GM21576 (cell line): Measurements from ENCODE around the gene SPINT4.
"Not testable (repeated sequence)": the region's sequence is repeated elsewhere in the genome, so short reads cannot be mapped to it uniquely, and the experiment has no call there.

Source experiments
- ATAC-seq: cut with Tn5 transposase; IDR thresholded peaks from one replicate; pipeline ENCODE4 v1.9.1; 2021; ENCODE audit warnings: mild to moderate bottlenecking, moderate library complexity; ENCODE audit not compliant: unreplicated experiment

Gene SPINT4

DNA sequence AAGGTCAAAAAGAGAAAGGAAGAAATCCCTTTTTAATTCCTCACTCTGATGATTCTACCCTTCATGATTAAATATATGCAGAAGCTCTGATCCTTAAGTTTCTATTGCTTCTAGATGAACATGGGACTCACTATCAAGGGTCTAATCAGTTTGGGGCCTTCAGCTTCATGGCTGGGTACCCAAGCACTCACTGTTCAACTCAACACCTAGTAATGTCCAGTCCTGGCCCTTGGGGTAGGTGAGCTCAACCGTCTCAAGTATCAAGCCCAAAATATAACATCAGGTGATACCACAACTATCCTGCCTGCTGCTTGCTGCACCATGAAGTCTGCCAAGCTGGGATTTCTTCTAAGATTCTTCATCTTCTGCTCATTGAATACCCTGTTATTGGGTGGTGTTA lies at the start of gene SPINT4:
Gene SPINT4, plus strand, starts transcription at position 301 of the 400 bp plus-strand sequence. Its CDS starts 21 bp downstream, at position 322.
- ATAC-seq = no peak

GRCh38 chr20:45672765-45673164 lies 49.4 kb upstream of the SPINT4 start:
- no peak for ATAC-seq

- no peak for ATAC-seq
Measured at GRCh38 chr20:45679650-45680049, 42.5 kb upstream of the SPINT4 start.

GRCh38 chr20:45685896-45686295 lies 36.3 kb upstream of the SPINT4 start:
- ATAC-seq = no peak

GRCh38 chr20:45693346-45693745 lies 28.8 kb upstream of the SPINT4 start:
- ATAC-seq = not testable (repeated sequence)

- ATAC-seq = no peak
Measured at GRCh38 chr20:45695496-45695895, 26.7 kb upstream of the SPINT4 start.

GRCh38 chr20:45701104-45701503 lies 21.0 kb upstream of the SPINT4 start:
- ATAC-seq = no peak

- no peak for ATAC-seq
Measured at GRCh38 chr20:45701873-45702272, 20.3 kb upstream of the SPINT4 start, which contains the start of gene WFDC13. Gene WFDC13 (plus strand): TSS chr20:45702038. CDS start chr20:45702124, 86 bp downstream.

GRCh38 chr20:45704969-45705637 lies 17.0 kb upstream of the SPINT4 start, which contains the start of gene WFDC10B:
Gene WFDC10B (minus strand): TSS chr20:45705019. CDS start chr20:45685992, 19,027 bp downstream.
- no peak for ATAC-seq

DNA sequence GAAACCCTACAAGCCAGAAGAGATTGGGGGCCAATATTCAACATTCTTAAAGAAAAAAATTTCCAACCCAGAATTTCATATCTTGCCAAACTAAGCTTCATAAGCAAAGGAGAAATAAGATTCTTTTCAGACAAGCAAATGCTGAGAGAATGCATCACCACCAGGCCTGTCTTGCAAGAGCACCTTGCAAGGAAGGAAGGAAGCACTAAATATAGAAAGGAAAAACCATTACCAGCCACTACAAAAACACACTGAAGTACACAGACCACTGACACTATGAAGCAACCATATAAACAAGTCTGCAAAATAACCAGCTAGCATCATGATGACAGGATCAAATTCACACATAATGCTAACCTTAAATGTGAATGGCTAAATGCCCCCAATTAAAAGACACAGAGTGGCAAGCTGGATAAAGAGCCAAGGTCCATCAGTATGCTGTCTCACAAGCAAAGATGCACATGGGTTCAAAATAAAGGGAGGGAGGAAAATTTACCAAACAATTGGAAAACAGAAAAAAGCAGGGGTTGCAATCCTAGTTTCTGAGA lies 5.9 kb upstream of the SPINT4 start:
- not testable (repeated sequence) for ATAC-seq

DNA sequence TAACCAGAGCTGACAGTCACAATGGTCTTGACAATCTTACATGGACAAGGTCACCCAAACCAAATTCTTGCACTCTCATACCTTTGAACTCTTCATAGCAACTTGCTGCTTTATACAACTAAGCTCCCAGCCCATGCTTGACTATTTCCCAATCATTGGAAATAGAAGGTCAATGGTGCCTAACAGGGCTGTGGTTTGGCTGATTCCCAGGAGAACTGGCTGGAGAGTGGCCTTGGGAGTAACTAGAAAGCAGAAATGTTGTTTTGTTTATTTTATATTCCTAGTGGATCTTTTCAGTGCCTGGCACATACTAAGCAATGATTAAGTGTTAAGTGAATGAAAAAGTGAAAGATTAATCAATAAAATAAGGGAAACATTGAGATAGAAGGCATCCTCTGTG lies 3.0 kb downstream of the SPINT4 start:
- no peak for ATAC-seq

DNA sequence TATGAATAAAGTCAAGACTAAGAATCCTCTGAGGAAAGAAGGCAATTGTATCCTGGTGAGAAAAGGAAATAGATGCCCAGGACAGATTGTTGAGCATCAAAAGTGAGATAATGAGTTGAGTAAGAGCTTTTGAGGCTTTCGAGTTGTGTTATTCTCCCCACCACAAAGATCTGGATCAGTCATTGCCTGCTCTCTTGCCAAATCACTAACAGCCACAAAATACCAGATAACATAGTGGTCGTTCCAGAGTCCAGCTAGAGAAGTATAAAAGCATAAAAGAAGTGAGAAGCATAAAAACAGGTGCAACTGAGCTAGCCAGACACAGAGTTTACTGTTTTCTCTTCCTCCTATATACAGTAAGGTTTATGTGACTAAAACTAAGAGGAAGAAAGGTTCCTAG lies 4.9 kb downstream of the SPINT4 start:
- ATAC-seq = no peak

- no peak for ATAC-seq
Measured at GRCh38 chr20:45732199-45732598, 10.1 kb downstream of the SPINT4 start.

DNA sequence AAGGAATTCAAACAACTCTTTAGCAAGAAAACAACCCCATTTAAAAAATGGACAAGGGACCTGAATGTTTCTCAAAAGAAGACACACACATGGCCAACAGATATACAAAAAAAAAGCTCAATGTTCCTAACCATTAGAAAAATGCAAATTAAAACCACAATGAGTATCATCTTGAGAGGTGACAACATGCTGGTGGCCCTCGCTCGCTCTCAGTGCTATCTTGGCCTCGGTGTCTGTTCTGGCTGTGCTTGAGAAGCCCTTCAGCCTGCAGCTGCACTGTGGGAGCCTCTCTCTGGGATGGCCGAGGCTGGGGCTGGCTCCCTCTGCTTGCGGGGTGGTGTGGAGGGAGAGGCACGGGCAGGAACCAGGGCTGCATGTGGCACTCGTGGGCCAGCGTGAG lies 13.4 kb downstream of the SPINT4 start:
- no peak for ATAC-seq

GRCh38 chr20:45735988-45736387 lies 13.8 kb downstream of the SPINT4 start:
- no peak for ATAC-seq

GRCh38 chr20:45742596-45742995 lies 20.4 kb downstream of the SPINT4 start:
- ATAC-seq = no peak

GRCh38 chr20:45745015-45745414 lies 22.9 kb downstream of the SPINT4 start:
- no peak for ATAC-seq

DNA sequence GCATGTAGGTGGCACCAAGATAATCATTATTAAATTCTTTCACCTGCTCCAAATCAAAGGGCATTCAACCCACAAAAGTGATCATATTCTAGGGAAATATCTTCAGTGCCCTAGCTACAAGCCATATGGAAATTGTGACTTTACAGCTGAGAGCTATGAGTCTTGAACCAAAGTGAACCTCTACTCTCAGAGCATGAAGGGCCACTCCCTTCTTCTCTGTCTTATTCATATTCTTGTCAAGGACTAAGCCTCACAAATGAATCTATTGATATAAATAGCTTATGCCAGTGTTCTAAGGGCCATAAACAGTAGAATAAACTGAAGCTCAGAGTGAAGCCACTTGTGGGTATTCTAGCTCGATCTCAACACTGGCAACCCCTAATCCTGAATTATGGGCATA lies 29.6 kb downstream of the SPINT4 start:
- no peak for ATAC-seq

DNA sequence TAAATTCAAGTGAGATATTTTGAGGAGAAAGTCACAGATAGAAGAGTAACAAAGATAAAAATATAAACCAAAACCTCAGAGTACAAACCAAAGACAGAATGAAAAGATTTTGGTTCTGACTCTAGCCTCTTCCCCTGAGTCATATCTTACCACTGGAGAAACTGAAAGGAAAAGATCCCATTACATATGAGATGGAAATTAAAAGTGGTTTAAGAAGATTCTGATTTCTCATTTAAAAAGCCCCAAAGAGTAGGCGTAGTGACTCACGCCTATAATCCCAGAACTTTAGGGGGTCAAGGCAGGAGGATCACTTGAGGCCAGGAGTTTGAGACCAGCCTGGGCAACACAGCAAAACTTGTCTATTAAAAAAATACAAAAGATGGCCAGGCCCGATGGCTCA lies 30.6 kb downstream of the SPINT4 start:
- no peak for ATAC-seq

DNA sequence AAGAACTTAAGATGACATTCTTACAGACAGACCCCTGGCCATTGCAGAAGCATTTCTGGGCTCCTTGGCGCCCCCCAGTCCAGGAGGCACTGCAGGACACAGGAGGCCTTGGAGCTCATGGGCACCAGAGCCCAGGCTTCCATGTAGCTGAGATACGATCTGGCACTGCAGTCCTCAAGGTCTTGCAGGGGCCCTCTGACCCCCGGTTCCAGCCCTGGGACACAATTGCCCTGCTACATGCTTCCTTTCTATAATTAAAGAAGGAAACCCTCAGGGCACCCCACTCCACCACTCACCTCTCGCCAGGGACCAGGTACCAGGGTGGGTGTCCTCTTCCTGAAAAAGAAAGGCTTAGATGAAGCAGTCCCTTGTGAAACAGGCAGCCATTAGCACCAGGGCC lies 35.9 kb downstream of the SPINT4 start:
- no peak for ATAC-seq

DNA sequence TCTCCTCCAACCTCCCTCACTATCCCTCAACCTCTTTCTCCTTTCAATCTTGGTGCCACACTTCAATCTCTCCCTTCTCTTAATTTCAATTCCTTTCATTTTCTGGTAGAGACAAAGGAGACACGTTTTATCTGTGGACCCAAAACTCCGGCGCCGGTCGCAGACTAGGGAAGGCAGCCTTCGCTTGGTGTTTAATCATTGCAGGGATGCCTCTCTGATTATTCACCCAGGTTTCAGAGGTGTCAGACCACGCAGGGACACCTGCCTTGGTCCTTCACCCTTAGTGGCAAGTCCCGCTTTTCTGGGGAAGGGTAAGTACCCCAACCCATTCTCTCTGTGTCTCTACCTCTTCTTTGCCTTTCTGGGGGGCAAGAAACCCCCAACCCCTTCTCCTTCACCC lies 37.8 kb downstream of the SPINT4 start:
- ATAC-seq = not testable (repeated sequence)

GRCh38 chr20:45761966-45762365 lies 39.8 kb downstream of the SPINT4 start:
- not testable (repeated sequence) for ATAC-seq
